ENCODE results near the gene KLF6. TPM values are rescaled to one million over a fixed set of nuclear protein-coding genes. Genes with fewer than 3 reads are reported as not detected.

Gene KLF6
- total RNA-seq, 1 donor from 2014 or later, result 319 TPM

GRCh38 chr10:3825244-3825643, 40.2 kb upstream of the KLF6 start:
- Mint-ChIP-seq H3K4me1 (ENCODE audit: low read depth, unreplicated experiment) (peaks cover 49% of the 10 kb centered on the region), H3K27ac (ENCODE audit: unreplicated experiment) (peak overlapping the region; percentile 97), H3K4me3 (ENCODE audit: unreplicated experiment) (no peak overlapping the region), H3K27me3 (ENCODE audit: low read depth, unreplicated experiment) (no peaks in the 10 kb centered on the region), H3K36me3 (ENCODE audit: low read depth, unreplicated experiment) (no peaks in the 10 kb centered on the region), H3K9me3 (ENCODE audit: unreplicated experiment) (no peaks in the 10 kb centered on the region)
- no peaks in the 10 kb centered on the region for H3K9me3 ChIP-seq (ENCODE audit: insufficient read depth, low read depth, low read length)
- DNase-seq (ENCODE audit: low read depth) (peak; percentile 84), FAIRE-seq (peak; percentile 39)
- H4K20me1 ChIP-seq (ENCODE audit: insufficient read depth, low read length), result no peaks in the 10 kb centered on the region
- TF ChIP-seq EZH2 (IDR thresholded peaks at IDR 0.05; ENCODE audit: insufficient read depth, low read length) (no peak), CTCF (IDR thresholded peaks at IDR 0.05; ENCODE audit: insufficient read depth, low read depth, low read length) (no peak)
- peak overlapping the region; percentile 34 for H3K27ac ChIP-seq (ENCODE audit: low read depth, low read length)
- H3K36me3 ChIP-seq (ENCODE audit: insufficient read depth, low read length), result no peaks in the 10 kb centered on the region
- no peaks in the 10 kb centered on the region for H3K27me3 ChIP-seq (ENCODE audit: insufficient read depth, low read length)
- H3K4me1 ChIP-seq (ENCODE audit: insufficient read depth, low read length), result peaks cover 32% of the 10 kb centered on the region
- no peaks in the 10 kb centered on the region for H3K79me2 ChIP-seq (ENCODE audit: insufficient read depth, low read length)
- no peak overlapping the region for H2AFZ ChIP-seq (ENCODE audit: low read depth, low read length)
- H3K4me3 ChIP-seq (ENCODE audit: insufficient read depth, low read depth, low read length), result no peak overlapping the region
- H3K9ac ChIP-seq (ENCODE audit: low read length), result peak overlapping the region; percentile 30
- H3K4me2 ChIP-seq (ENCODE audit: low read length), result peak overlapping the region; percentile 19

- Histone ChIP-seq H3K4me2 (ENCODE audit: low read length) (no peak overlapping the region), H3K79me2 (ENCODE audit: insufficient read depth, low read length) (no peaks in the 10 kb centered on the region), H3K27ac (ENCODE audit: low read depth, low read length) (no peak overlapping the region), H3K4me3 (ENCODE audit: insufficient read depth, low read depth, low read length) (no peak overlapping the region), H2AFZ (ENCODE audit: low read depth, low read length) (no peak overlapping the region), H3K9me3 (ENCODE audit: insufficient read depth, low read depth, low read length) (no peaks in the 10 kb centered on the region), H3K36me3 (ENCODE audit: insufficient read depth, low read length) (no peaks in the 10 kb centered on the region), H3K4me1 (ENCODE audit: insufficient read depth, low read length) (peaks cover 15% of the 10 kb centered on the region), H3K27me3 (ENCODE audit: insufficient read depth, low read length) (no peaks in the 10 kb centered on the region), H3K9ac (ENCODE audit: low read length) (no peak overlapping the region), H4K20me1 (ENCODE audit: insufficient read depth, low read length) (no peaks in the 10 kb centered on the region)
- H3K9me3 Mint-ChIP-seq (ENCODE audit: unreplicated experiment), result peaks cover 2% of the 10 kb centered on the region
- no peak overlapping the region for H3K27ac Mint-ChIP-seq (ENCODE audit: unreplicated experiment)
- H3K4me1 Mint-ChIP-seq (ENCODE audit: low read depth, unreplicated experiment), result peaks cover 29% of the 10 kb centered on the region
- no peak for TF ChIP-seq CTCF (IDR thresholded peaks at IDR 0.05; ENCODE audit: insufficient read depth, low read depth, low read length)
- no peak for TF ChIP-seq EZH2 (IDR thresholded peaks at IDR 0.05; ENCODE audit: insufficient read depth, low read length)
- DNase-seq (ENCODE audit: low read depth), result no peak
- no peaks in the 10 kb centered on the region for H3K27me3 Mint-ChIP-seq (ENCODE audit: low read depth, unreplicated experiment)
- FAIRE-seq, result no peak
- H3K36me3 Mint-ChIP-seq (ENCODE audit: low read depth, unreplicated experiment), result no peaks in the 10 kb centered on the region
- H3K4me3 Mint-ChIP-seq (ENCODE audit: unreplicated experiment), result no peak overlapping the region
Measured at GRCh38 chr10:3822541-3823330, 37.7 kb upstream of the KLF6 start.

- Histone ChIP-seq H3K27ac (ENCODE audit: low read depth, low read length) (no peak overlapping the region), H3K27me3 (ENCODE audit: insufficient read depth, low read length) (no peaks in the 10 kb centered on the region), H3K9ac (ENCODE audit: low read length) (no peak overlapping the region), H3K4me1 (ENCODE audit: insufficient read depth, low read length) (peaks cover 5% of the 10 kb centered on the region), H3K36me3 (ENCODE audit: insufficient read depth, low read length) (no peaks in the 10 kb centered on the region), H3K4me3 (ENCODE audit: insufficient read depth, low read depth, low read length) (no peak overlapping the region), H3K9me3 (ENCODE audit: insufficient read depth, low read depth, low read length) (no peaks in the 10 kb centered on the region), H2AFZ (ENCODE audit: low read depth, low read length) (no peak overlapping the region), H3K4me2 (ENCODE audit: low read length) (no peak overlapping the region), H3K79me2 (ENCODE audit: insufficient read depth, low read length) (no peaks in the 10 kb centered on the region), H4K20me1 (ENCODE audit: insufficient read depth, low read length) (no peaks in the 10 kb centered on the region)
- no peak for FAIRE-seq
- TF ChIP-seq EZH2 (IDR thresholded peaks at IDR 0.05; ENCODE audit: insufficient read depth, low read length) (no peak), CTCF (IDR thresholded peaks at IDR 0.05; ENCODE audit: insufficient read depth, low read depth, low read length) (no peak)
- no peak overlapping the region for H3K4me3 Mint-ChIP-seq (ENCODE audit: unreplicated experiment)
- H3K27me3 Mint-ChIP-seq (ENCODE audit: low read depth, unreplicated experiment), result no peaks in the 10 kb centered on the region
- H3K27ac Mint-ChIP-seq (ENCODE audit: unreplicated experiment), result peak overlapping the region; percentile 3
- no peak for DNase-seq (ENCODE audit: low read depth)
- H3K9me3 Mint-ChIP-seq (ENCODE audit: unreplicated experiment), result peaks cover 6% of the 10 kb centered on the region
- H3K4me1 Mint-ChIP-seq (ENCODE audit: low read depth, unreplicated experiment), result peaks cover 16% of the 10 kb centered on the region
- H3K36me3 Mint-ChIP-seq (ENCODE audit: low read depth, unreplicated experiment), result no peaks in the 10 kb centered on the region
Measured at GRCh38 chr10:3820255-3820654, 35.2 kb upstream of the KLF6 start.

Measured in astrocyte (in vitro differentiated cells and primary cell).